HepG2 (cell line): ENCODE measurements around the gene DGCR8. TPM values are rescaled to one million over a fixed set of nuclear protein-coding genes. Genes with fewer than 3 reads are reported as not detected.

Experiments used
- ARID2 ChIP-seq: sonication (generic); formaldehyde crosslinking; IDR thresholded peaks from 2 replicates; pipeline ENCODE4 v1.8.1; 2022; ENCODE audit warnings: mild to moderate bottlenecking, missing genetic modification reagents, borderline replicate concordance
- CCAR2 ChIP-seq: fragments of 200-400 bp; formaldehyde crosslinking; optimal IDR thresholded peaks from 2 replicates; pipeline ENCODE3; 2018; ENCODE audit warnings: low read depth, mild to moderate bottlenecking, low read length, moderate library complexity
- DMAP1 ChIP-seq: IDR thresholded peaks from 2 replicates; pipeline ENCODE4 v1.6.1; 2016
- HHEX ChIP-seq: IDR thresholded peaks from 2 replicates; pipeline ENCODE4 v1.6.1; 2016; ENCODE audit warnings: control low read depth
- HNF4A ChIP-seq: sonication (generic); formaldehyde crosslinking; IDR thresholded peaks from 2 replicates; pipeline ENCODE4 v1.4.0; 2020; ENCODE audit warnings: missing genetic modification reagents
- KDM6A ChIP-seq: IDR thresholded peaks from 2 replicates; pipeline ENCODE4 v1.6.1; 2016; ENCODE audit warnings: low read depth
- MZF1 ChIP-seq: sonication (generic); formaldehyde crosslinking; IDR thresholded peaks from 2 replicates; pipeline ENCODE4 v1.8.1; 2023; ENCODE audit warnings: mild to moderate bottlenecking, missing genetic modification reagents, borderline replicate concordance
- PREB ChIP-seq: sonication (generic); formaldehyde crosslinking; IDR thresholded peaks from 2 replicates; pipeline ENCODE4 v1.4.0; 2020; ENCODE audit warnings: missing genetic modification reagents
- RORA ChIP-seq: sonication (generic); formaldehyde crosslinking; IDR thresholded peaks from 2 replicates; pipeline ENCODE4 v1.5.0; 2020; ENCODE audit warnings: mild to moderate bottlenecking, missing genetic modification reagents, moderate library complexity
- SMYD3 ChIP-seq: sonication (generic); formaldehyde crosslinking; IDR thresholded peaks from 2 replicates; pipeline ENCODE4 v1.8.1; 2023; ENCODE audit warnings: mild to moderate bottlenecking, missing genetic modification reagents
- SNAPC4 ChIP-seq: sonication (generic); formaldehyde crosslinking; IDR thresholded peaks from 2 replicates; pipeline ENCODE4 v1.4.0; 2020; ENCODE audit warnings: mild to moderate bottlenecking, missing genetic modification reagents
- TERF1 ChIP-seq: sonication (generic); formaldehyde crosslinking; IDR thresholded peaks from 2 replicates; pipeline ENCODE4 v1.8.0; 2022; ENCODE audit warnings: mild to moderate bottlenecking, missing genetic modification reagents, moderate library complexity
- THAP9 ChIP-seq: sonication (generic); formaldehyde crosslinking; IDR thresholded peaks from 2 replicates; pipeline ENCODE4; 2020; ENCODE audit warnings: missing genetic modification reagents, mild to moderate bottlenecking, borderline replicate concordance
- ZMAT3 ChIP-seq: sonication (generic); formaldehyde crosslinking; conservative IDR thresholded peaks from 2 replicates; pipeline ENCODE4 v1.7.0; 2021; ENCODE audit warnings: missing genetic modification reagents
- ZNF670 ChIP-seq: sonication (generic); formaldehyde crosslinking; IDR thresholded peaks from 2 replicates; pipeline ENCODE4 v1.8.0; 2022; ENCODE audit warnings: mild to moderate bottlenecking, missing genetic modification reagents, borderline replicate concordance
- ZNF746 ChIP-seq: sonication (generic); formaldehyde crosslinking; IDR thresholded peaks from 2 replicates; pipeline ENCODE4 v1.8.0; 2022; ENCODE audit warnings: mild to moderate bottlenecking, missing genetic modification reagents
- polyA plus RNA-seq, 8 experiments: library from polyadenylated mRNA; depleted of rRNA in 3 of 8; stranded (reverse) in 7 of 8; unstranded in 1 of 8; fragments of >200 nt; fragmentation: Illumina TruSeq in 4 of 8; extraction: Trizol in 4 of 8; gene quantifications; 2 replicates each; pipeline versions ENCODE4 v1.2.1 to v1.2.3, GENCODE V29; 2011 to 2016; ENCODE audit warnings: low read depth in 4 of 8, missing spikeins in 1 of 8, mixed read lengths in 1 of 8; ENCODE audit not compliant: insufficient read depth in 1 of 8
- total RNA-seq, 5 experiments: library from RNA; depleted of rRNA; stranded (reverse); fragments of >200 nt; fragmentation: Illumina TruSeq; extraction: Trizol; gene quantifications; 2 replicates each; pipeline ENCODE4 v1.2.3, GENCODE V29; 2016; ENCODE audit warnings: low read depth in 1 of 5

DGCR8 gene
- total and polyA plus RNA-seq, 2 of the 13 experiments (the other 11 are each of a cell fraction or from before 2014, with no cell fraction given) = 10.2 to 23.2 TPM

- peak; percentile 51; the same call in 1 of the 2 replicates for TF ChIP-seq KDM6A (CRISPR knock-in tag)
- TF ChIP-seq DMAP1 (CRISPR knock-in tag) = no peak
- TF ChIP-seq ARID2 (CRISPR knock-in tag) = no peak
- TF ChIP-seq ZNF746 (CRISPR knock-in tag) = 0 out of 2 replicates have a peak, but pooled peaks have one; percentile 38
- TF ChIP-seq HHEX (CRISPR knock-in tag) = no peak
- no peak for TF ChIP-seq SMYD3
- no peak; the same call in 1 of the 2 replicates for TF ChIP-seq ZMAT3
- TF ChIP-seq TERF1 (CRISPR knock-in tag) = no peak
- TF ChIP-seq MZF1 (CRISPR knock-in tag) = no peak
- peak; percentile 86 for TF ChIP-seq HNF4A
- TF ChIP-seq THAP9 (CRISPR knock-in tag) = no peak
- TF ChIP-seq ZNF670 (CRISPR knock-in tag) = no peak
- no peak for TF ChIP-seq PREB (CRISPR knock-in tag)
- no peak for TF ChIP-seq SNAPC4 (CRISPR knock-in tag)
- TF ChIP-seq CCAR2 = no peak
- TF ChIP-seq RORA = no peak
Observed at GRCh38 chr22:20128902-20129746, 49.1 kb downstream of the DGCR8 start (continued).
